Dermis blood vessel endothelial cell (primary cell): Measurements from ENCODE around the gene PTK6. TPM values are rescaled to one million over a fixed set of nuclear protein-coding genes. Genes with fewer than 3 reads are reported as not detected.
"Not testable (repeated sequence)": the region's sequence is repeated elsewhere in the genome, so short reads cannot be mapped to it uniquely, and the experiment has no call there.

Experiments
- DNase-seq: peaks from one replicate; pipeline ENCODE4 v3.0.0; 2010
- total RNA-seq: library from RNA; depleted of rRNA; stranded (reverse); fragments of >200 nt; gene quantifications from 2 replicates; pipeline ENCODE4 v1.2.3, GENCODE V29; 2014

PTK6 gene
- total RNA-seq, 1 donor from 2014 or later, result under 0.01 TPM

- DNase-seq, result no peak
Measured at GRCh38 chr20:63529180-63529860, 7.9 kb downstream of the PTK6 start.

GRCh38 chr20:63527184-63527583 is 10.0 kb downstream of the PTK6 start:
- DNase-seq, result no peak

- no peak for DNase-seq
Measured at GRCh38 chr20:63525971-63526370, 11.2 kb downstream of the PTK6 start.

- no peak for DNase-seq
Measured at GRCh38 chr20:63525185-63525584, 12.0 kb downstream of the PTK6 start.

- DNase-seq, result no peak
Measured at GRCh38 chr20:63522981-63523611, 14.1 kb downstream of the PTK6 start.

GRCh38 chr20:63522091-63522868 is 14.9 kb downstream of the PTK6 start:
- DNase-seq, result no peak

- peak; percentile 33 for DNase-seq
Measured at GRCh38 chr20:63521602-63522001, 15.6 kb downstream of the PTK6 start.

- DNase-seq, result peak; percentile 57
Measured at GRCh38 chr20:63520934-63521601, 16.1 kb downstream of the PTK6 start.

- peak; percentile 89 for DNase-seq
Measured at GRCh38 chr20:63520504-63520933, 16.7 kb downstream of the PTK6 start, which contains the start of gene PPDPF. Gene PPDPF (plus strand): TSS chr20:63520765. CDS start chr20:63521309, 544 bp downstream.

GRCh38 chr20:63519668-63520503 is 17.3 kb downstream of the PTK6 start:
- peak; percentile 50 for DNase-seq

- no peak for DNase-seq
Measured at GRCh38 chr20:63518946-63519667, 18.1 kb downstream of the PTK6 start.

GRCh38 chr20:63518351-63518861 is 18.8 kb downstream of the PTK6 start:
- no peak for DNase-seq

- no peak for DNase-seq
Measured at GRCh38 chr20:63517376-63518309, 19.5 kb downstream of the PTK6 start.

GRCh38 chr20:63514520-63514919 is 22.7 kb downstream of the PTK6 start:
- not testable (repeated sequence) for DNase-seq

GRCh38 chr20:63513207-63513606 is 24.0 kb downstream of the PTK6 start:
- no peak for DNase-seq

GRCh38 chr20:63509088-63509564 is 28.1 kb downstream of the PTK6 start:
- no peak for DNase-seq

GRCh38 chr20:63508072-63508768 is 29.0 kb downstream of the PTK6 start:
- DNase-seq, result no peak

GRCh38 chr20:63507083-63507743 is 30.0 kb downstream of the PTK6 start:
- DNase-seq, result no peak
